ENCODE results near the gene IL22RA2.

Gene IL22RA2

GRCh38 chr6:137197684-137198645, 24.5 kb upstream of the IL22RA2 start:
- no peak for DNase-seq (ENCODE audit: low read depth in 2 of 2)

- no peak for DNase-seq (ENCODE audit: low read depth in 2 of 2)
Observed at GRCh38 chr6:137193256-137194070, 20.0 kb upstream of the IL22RA2 start.

GRCh38 chr6:137192821-137193220, 19.4 kb upstream of the IL22RA2 start:
- no peak for DNase-seq (ENCODE audit: low read depth in 2 of 2)

- DNase-seq (ENCODE audit: low read depth in 2 of 2) = no peak
Observed at GRCh38 chr6:137191670-137192069, 18.2 kb upstream of the IL22RA2 start.

GRCh38 chr6:137191236-137191635, 17.8 kb upstream of the IL22RA2 start:
- DNase-seq (ENCODE audit: low read depth in 2 of 2) = no peak

- DNase-seq (ENCODE audit: low read depth in 2 of 2) = no peak
Observed at GRCh38 chr6:137190583-137191094, 17.2 kb upstream of the IL22RA2 start.

GRCh38 chr6:137188855-137189254, 15.4 kb upstream of the IL22RA2 start:
- DNase-seq (ENCODE audit: low read depth in 2 of 2) = no peak

- no peak for DNase-seq (ENCODE audit: low read depth in 2 of 2)
Observed at GRCh38 chr6:137185290-137185689, 11.8 kb upstream of the IL22RA2 start.

- no peak for DNase-seq (ENCODE audit: low read depth in 2 of 2)
Observed at GRCh38 chr6:137182654-137183073, 9.2 kb upstream of the IL22RA2 start.

GRCh38 chr6:137181891-137182653, 8.6 kb upstream of the IL22RA2 start:
- no peak for DNase-seq (ENCODE audit: low read depth in 2 of 2)

- no peak for DNase-seq (ENCODE audit: low read depth in 2 of 2)
Observed at GRCh38 chr6:137177611-137178010, 4.2 kb upstream of the IL22RA2 start.

GRCh38 chr6:137176729-137177128, 3.3 kb upstream of the IL22RA2 start:
- no peak for DNase-seq (ENCODE audit: low read depth in 2 of 2)

GRCh38 chr6:137175868-137176245, 2.4 kb upstream of the IL22RA2 start:
- DNase-seq (ENCODE audit: low read depth in 2 of 2) = no peak

GRCh38 chr6:137175157-137175867, 1.9 kb upstream of the IL22RA2 start:
- DNase-seq (ENCODE audit: low read depth in 2 of 2) = no peak

- DNase-seq (ENCODE audit: low read depth in 2 of 2) = no peak
Observed at GRCh38 chr6:137172734-137173431, 561 bp downstream of the IL22RA2 start.

- DNase-seq (ENCODE audit: low read depth in 2 of 2) = no peak
Observed at GRCh38 chr6:137171824-137172733, 1.4 kb downstream of the IL22RA2 start.

- no peak for DNase-seq (ENCODE audit: low read depth in 2 of 2)
Observed at GRCh38 chr6:137171053-137171374, 2.4 kb downstream of the IL22RA2 start.

- DNase-seq (ENCODE audit: low read depth in 2 of 2) = no peak
Observed at GRCh38 chr6:137170266-137171052, 3.0 kb downstream of the IL22RA2 start.

All from stimulated activated CD8-positive, alpha-beta memory T cell treated with anti-CD3 and anti-CD28 coated beads, Interleukin-15, amount 100 ng/mL, for 4 hours (primary cell).